WI38 (cell line): ENCODE measurements around the gene STPG3.
"Not testable (repeated sequence)": the region's sequence is repeated elsewhere in the genome, so short reads cannot be mapped to it uniquely, and the experiment has no call there.

Experiments used
- H3K4me3 ChIP-seq: 2 replicates; pipeline ENCODE4 v1.5.1; 2011; ENCODE audit warnings: low read depth, mild to moderate bottlenecking, control low read depth, low read length
- TF ChIP-seq, protein P1 (sequence below): IDR thresholded peaks from 2 replicates; pipeline ENCODE4 v1.5.1; 2012; ENCODE audit warnings: low read depth, mild to moderate bottlenecking, control low read depth, low read length

Gene STPG3

DNA sequence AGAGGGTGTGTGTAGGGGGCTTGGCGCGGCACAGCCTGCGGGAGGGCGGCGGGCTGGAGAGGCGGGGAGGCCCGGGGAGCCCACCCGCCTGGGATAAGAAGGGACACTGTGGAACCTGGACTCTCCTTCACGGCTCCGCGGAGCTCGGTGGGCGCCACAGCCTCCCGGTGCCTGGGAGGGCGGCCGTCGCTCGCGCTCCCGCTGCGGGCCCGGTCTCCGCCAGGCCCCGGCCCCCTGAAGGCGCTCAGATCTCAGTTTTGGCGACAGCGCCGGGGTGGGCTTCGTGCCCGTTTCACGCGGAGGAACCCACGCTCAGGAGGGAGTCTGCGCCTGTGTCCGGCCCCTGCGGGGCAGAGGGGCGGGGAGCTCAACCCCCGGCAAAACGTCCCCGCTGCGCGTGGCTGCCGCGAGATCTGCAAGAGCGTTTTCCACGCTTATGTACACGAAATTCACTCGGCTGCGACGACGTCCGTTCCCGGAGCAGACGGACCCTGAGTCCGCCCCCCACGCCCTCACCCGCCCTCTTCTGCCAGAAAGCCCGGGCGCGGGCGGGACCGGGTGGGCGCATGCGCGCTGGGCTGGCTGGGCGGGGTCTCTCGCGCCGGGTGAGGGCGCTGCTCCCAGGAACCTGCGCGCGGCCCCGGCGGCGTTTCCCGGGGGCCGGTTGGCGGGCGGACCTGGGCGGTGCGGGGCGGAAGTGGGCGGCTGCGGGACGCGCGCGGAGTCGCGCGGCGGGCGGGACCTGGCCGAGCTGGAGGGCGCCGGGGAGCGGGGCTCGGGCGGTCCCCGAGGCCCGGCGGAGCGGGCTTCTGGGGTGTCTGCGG, 3.8 kb downstream of the STPG3 start, which contains the start of gene NELFB:
Gene NELFB, plus strand, starts transcription at position 704 of the 824 bp plus-strand sequence.
- TF ChIP-seq, protein P1, sequence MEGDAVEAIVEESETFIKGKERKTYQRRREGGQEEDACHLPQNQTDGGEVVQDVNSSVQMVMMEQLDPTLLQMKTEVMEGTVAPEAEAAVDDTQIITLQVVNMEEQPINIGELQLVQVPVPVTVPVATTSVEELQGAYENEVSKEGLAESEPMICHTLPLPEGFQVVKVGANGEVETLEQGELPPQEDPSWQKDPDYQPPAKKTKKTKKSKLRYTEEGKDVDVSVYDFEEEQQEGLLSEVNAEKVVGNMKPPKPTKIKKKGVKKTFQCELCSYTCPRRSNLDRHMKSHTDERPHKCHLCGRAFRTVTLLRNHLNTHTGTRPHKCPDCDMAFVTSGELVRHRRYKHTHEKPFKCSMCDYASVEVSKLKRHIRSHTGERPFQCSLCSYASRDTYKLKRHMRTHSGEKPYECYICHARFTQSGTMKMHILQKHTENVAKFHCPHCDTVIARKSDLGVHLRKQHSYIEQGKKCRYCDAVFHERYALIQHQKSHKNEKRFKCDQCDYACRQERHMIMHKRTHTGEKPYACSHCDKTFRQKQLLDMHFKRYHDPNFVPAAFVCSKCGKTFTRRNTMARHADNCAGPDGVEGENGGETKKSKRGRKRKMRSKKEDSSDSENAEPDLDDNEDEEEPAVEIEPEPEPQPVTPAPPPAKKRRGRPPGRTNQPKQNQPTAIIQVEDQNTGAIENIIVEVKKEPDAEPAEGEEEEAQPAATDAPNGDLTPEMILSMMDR: no peak
- peak within 1 kb of the TSS; percentile 93 for H3K4me3 ChIP-seq

DNA sequence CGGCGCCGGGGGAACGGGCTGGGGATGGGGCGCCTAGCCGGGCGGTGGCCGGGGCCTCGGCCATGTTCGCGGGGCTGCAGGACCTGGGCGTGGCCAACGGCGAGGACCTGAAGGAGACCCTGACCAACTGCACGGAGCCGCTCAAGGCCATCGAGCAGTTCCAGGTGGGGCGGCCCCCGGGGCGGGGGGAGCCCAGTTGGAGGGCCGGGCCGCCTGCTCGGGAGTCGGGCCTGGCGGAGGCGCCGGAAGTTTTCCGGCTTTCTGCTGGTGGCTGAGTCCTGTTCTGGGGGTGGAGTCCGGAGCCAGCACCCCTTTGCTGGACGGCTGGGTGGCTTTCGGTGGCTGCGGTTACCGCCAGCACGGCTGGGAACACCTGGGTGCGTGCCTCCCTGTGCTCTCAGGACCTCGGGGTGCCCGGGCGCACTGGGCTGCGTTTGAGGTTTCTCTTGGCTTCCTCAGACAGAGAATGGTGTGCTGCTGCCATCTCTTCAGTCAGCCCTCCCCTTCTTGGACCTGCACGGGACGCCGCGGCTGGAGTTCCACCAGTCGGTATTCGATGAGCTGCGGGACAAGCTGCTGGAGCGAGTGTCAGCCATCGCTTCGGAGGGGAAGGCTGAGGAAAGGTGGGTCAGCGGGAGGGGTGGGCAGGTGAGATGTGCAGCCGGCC, 4.5 kb downstream of the STPG3 start:
- TF ChIP-seq, protein P1: no peak
- H3K4me3 ChIP-seq: peak overlapping the region; percentile 93

DNA sequence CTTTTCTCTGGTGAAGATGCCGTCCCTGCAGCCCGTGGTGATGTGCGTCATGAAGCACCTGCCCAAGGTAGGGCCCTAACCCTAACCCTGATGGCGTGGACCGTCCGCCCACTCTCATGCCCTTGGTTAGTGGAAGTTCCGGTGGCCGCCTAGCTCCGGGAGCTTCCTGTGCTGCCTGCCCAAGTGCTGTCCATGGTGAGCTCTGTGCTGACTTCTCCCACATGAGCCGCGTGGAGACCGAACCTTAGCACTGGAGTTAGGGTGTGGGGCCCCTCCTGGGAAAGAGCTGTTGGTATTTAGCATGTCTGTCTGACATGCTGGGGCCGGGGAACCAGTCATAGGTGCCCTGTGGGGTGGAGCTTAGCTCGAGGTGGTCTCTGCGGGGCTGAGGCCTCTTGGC, 5.3 kb downstream of the STPG3 start:
- H3K4me3 ChIP-seq: peak overlapping the region; percentile 93
- TF ChIP-seq, protein P1: no peak

DNA sequence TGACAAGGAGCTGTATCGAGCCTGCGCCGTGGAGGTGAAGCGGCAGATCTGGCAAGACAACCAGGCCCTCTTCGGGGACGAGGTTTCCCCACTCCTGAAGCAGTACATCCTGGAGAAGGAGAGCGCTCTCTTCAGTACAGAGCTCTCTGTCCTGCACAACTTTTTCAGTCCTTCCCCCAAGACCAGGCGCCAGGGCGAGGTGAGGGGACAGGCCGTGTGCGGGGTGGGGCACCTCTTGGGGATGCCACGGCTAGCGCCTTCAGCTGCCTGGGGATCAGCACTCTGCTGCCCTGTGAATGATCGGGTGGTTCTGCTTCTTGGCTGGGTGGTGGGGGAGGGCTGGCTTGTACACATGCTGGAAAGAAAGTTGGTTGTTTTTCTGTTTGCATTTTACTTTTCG, 5.8 kb downstream of the STPG3 start:
- TF ChIP-seq, protein P1: no peak
- H3K4me3 ChIP-seq: peak overlapping the region; percentile 93

DNA sequence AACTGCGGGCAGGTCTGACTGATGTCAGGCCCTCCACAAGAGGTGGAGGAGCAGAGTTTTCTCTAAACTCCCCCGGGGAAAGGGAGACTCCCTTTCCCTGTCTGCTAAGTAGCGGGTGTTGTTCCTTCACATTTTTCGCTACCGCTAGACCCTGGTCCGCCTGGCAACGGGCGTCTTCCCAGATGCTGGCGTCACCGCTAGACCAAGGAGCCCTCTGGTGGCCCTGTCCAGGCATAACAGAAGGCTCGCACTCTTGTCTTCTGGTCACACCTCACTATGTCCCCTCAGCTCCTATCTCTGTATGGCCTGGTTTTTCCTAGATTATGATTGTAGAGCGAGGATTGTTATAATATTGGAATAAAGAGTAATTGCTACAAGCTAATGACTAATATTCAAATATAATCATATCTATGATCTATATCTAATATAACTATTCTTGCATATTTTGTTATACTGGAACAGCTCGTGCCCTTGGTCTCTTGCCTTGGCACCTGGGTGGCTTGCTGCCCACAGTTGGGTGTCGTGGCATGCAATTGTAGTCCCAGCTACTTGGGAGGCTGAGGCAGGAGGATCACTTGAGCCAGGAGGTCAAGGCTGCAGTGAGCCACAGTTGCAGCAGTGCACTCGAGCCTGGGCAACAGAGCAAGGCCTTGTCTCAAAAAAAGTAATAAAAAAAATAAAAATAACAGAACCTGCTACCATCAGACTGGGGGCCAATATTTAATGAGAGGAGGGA, 11.3 kb downstream of the STPG3 start:
- H3K4me3 ChIP-seq: not testable (repeated sequence)
- TF ChIP-seq, protein P1: peak; percentile 24; the same call in 1 of the 2 replicates

DNA sequence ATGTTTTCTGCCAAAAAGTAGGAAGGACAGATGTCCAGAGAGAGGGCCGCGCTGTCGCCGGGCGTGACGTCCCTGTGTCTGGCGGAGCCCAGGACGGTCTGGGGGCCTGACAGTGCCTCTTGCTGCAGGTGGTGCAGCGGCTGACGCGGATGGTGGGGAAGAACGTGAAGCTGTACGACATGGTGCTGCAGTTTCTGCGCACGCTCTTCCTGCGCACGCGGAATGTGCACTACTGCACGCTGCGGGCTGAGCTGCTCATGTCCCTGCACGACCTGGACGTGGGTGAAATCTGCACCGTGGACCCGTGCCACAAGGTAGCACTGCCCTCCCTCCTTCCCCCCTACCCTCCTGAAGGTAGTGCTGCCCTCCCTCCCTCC, 11.8 kb downstream of the STPG3 start:
- TF ChIP-seq, protein P1: no peak; the same call in 1 of the 2 replicates
- no peak overlapping the region for H3K4me3 ChIP-seq

DNA sequence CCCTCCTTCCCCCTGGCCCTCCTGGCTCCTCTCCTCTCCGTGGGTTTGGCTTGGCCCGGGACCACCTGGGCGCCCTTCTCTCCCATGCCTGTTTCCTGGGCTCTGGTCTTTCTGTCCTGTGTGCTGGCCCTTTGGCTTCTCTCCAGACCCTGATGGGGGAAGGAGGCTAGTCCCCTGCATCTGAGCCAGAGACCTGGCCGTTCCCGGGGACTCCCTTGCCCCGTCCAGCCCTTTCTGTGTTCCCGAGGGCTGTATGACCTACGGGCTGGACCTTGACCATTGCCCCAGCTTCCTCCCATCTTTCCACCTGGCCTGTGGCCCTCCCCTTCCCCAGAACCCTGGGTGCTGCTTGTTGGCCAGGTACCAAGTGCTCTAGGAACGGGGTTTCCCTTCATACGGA, 12.4 kb downstream of the STPG3 start:
- no peak overlapping the region for H3K4me3 ChIP-seq
- TF ChIP-seq, protein P1: no peak
